ENCODE results near the gene S1PR4. TPM values are rescaled to one million over a fixed set of nuclear protein-coding genes. Genes with fewer than 3 reads are reported as not detected.

Gene S1PR4
- total RNA-seq, 1 experiment from 2014 or later = 0.28 TPM

DNA sequence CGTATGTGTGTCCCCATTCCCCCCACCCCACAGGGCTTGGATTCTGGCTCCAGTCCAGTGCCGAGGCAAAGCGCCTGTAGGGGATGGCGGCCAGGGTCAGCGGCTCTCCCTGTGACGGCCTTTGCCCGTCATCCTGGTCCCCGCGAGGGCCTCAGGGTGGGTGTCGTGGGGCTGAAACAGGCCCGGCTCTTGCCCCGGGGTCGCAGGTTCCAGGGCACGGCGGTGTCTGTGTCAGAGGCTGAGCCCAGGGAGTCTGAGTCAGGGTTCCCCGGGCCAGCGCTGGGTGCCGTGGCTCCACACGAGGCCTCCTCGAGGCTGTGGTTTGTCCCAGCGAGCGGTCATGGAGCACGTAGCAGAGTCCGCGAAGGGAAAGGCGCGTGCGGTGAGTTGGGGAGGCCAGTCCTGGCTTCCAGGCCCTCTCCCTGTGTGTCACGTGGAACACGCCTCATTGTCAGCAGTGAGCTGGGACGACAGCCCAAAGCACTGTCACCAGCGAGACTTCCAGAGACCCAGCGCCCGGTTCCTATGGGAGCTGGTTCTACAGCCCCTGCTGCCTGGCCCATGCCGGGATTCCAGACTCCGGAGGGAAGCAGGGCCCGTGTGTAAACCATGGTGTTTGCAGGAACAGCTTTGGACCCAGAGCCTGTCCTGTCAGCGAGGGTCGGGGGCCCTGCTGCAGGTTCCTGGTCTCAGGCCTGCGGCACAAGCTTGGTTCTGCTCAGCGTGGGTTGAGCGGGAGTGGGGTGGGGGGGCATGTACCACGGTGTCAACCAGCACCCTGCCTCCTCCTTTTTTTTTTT lies 20.5 kb downstream of the S1PR4 start:
- ChIA-PET CTCF (interaction anchor here (0.9 to 1.3 kb wide), 2 partner anchors 11 to 25 kb away, joined by 3 to 4 read pairs; partner anchors contain the start of gene CELF5), POLR2A (no interaction called here)
- peaks cover 7% of the 10 kb centered on the region for H3K36me3 Mint-ChIP-seq
- H3K4me1 Mint-ChIP-seq = no peaks in the 10 kb centered on the region
- H3K27me3 Mint-ChIP-seq (ENCODE audit: low read depth) = no peaks in the 10 kb centered on the region
- ATAC-seq (no peak; the same call in 1 of the 2 replicates), DNase-seq (ENCODE audit: low spot score) (no peak)
- no peak overlapping the region for H3K27ac Mint-ChIP-seq
- TF ChIP-seq TEAD4 (CRISPR knock-in tag; IDR thresholded peaks at IDR 0.05) (no peak), SMAD3 (CRISPR knock-in tag; IDR thresholded peaks at IDR 0.05; ENCODE audit: borderline replicate concordance) (no peak)
- TF ChIP-seq, protein P1, sequence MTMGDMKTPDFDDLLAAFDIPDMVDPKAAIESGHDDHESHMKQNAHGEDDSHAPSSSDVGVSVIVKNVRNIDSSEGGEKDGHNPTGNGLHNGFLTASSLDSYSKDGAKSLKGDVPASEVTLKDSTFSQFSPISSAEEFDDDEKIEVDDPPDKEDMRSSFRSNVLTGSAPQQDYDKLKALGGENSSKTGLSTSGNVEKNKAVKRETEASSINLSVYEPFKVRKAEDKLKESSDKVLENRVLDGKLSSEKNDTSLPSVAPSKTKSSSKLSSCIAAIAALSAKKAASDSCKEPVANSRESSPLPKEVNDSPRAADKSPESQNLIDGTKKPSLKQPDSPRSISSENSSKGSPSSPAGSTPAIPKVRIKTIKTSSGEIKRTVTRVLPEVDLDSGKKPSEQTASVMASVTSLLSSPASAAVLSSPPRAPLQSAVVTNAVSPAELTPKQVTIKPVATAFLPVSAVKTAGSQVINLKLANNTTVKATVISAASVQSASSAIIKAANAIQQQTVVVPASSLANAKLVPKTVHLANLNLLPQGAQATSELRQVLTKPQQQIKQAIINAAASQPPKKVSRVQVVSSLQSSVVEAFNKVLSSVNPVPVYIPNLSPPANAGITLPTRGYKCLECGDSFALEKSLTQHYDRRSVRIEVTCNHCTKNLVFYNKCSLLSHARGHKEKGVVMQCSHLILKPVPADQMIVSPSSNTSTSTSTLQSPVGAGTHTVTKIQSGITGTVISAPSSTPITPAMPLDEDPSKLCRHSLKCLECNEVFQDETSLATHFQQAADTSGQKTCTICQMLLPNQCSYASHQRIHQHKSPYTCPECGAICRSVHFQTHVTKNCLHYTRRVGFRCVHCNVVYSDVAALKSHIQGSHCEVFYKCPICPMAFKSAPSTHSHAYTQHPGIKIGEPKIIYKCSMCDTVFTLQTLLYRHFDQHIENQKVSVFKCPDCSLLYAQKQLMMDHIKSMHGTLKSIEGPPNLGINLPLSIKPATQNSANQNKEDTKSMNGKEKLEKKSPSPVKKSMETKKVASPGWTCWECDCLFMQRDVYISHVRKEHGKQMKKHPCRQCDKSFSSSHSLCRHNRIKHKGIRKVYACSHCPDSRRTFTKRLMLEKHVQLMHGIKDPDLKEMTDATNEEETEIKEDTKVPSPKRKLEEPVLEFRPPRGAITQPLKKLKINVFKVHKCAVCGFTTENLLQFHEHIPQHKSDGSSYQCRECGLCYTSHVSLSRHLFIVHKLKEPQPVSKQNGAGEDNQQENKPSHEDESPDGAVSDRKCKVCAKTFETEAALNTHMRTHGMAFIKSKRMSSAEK (CRISPR knock-in tag; IDR thresholded peaks at IDR 0.05; ENCODE audit: borderline replicate concordance) = no peak
- TF ChIP-seq, protein P2, sequence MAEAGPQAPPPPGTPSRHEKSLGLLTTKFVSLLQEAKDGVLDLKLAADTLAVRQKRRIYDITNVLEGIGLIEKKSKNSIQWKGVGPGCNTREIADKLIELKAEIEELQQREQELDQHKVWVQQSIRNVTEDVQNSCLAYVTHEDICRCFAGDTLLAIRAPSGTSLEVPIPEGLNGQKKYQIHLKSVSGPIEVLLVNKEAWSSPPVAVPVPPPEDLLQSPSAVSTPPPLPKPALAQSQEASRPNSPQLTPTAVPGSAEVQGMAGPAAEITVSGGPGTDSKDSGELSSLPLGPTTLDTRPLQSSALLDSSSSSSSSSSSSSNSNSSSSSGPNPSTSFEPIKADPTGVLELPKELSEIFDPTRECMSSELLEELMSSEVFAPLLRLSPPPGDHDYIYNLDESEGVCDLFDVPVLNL (CRISPR knock-in tag; IDR thresholded peaks at IDR 0.05; ENCODE audit: borderline replicate concordance, low read depth) = no peak
- TF ChIP-seq, protein P3, sequence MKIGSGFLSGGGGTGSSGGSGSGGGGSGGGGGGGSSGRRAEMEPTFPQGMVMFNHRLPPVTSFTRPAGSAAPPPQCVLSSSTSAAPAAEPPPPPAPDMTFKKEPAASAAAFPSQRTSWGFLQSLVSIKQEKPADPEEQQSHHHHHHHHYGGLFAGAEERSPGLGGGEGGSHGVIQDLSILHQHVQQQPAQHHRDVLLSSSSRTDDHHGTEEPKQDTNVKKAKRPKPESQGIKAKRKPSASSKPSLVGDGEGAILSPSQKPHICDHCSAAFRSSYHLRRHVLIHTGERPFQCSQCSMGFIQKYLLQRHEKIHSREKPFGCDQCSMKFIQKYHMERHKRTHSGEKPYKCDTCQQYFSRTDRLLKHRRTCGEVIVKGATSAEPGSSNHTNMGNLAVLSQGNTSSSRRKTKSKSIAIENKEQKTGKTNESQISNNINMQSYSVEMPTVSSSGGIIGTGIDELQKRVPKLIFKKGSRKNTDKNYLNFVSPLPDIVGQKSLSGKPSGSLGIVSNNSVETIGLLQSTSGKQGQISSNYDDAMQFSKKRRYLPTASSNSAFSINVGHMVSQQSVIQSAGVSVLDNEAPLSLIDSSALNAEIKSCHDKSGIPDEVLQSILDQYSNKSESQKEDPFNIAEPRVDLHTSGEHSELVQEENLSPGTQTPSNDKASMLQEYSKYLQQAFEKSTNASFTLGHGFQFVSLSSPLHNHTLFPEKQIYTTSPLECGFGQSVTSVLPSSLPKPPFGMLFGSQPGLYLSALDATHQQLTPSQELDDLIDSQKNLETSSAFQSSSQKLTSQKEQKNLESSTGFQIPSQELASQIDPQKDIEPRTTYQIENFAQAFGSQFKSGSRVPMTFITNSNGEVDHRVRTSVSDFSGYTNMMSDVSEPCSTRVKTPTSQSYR (CRISPR knock-in tag; IDR thresholded peaks at IDR 0.05) = no peak
- no peaks in the 10 kb centered on the region for H3K9me3 Mint-ChIP-seq
- H3K4me3 Mint-ChIP-seq = no peak overlapping the region

DNA sequence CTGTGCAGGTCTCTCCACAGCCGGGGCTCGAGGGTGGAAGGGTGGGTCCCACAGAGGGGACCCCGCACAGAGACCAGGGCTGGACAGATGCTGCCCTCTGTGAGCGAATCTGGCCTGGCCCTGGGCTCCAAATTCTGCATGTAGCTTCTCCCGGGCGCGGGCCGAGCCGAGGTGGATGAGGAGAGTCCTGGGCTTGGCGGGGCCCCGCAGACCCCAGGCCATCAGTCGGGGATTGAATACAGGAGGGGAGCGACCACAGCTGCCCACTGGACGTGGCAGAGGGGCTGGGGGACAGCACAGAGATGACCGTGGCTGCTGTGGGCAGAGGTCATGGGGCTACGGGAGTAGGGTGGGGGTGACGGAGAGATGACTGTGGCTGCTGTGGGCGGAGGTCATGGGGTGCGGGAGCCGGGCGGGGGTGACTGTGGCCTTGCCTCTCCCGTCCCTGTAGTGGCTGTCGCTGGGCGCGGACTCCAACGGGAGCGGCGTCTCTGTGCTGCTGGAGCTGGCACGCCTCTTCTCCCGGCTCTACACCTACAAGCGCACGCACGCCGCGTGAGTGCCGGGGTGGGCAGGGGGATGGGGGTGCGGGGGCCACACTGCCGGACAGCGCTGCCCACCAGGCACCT lies 22.6 kb downstream of the S1PR4 start:
- Mint-ChIP-seq H3K27me3 (ENCODE audit: low read depth) (no peaks in the 10 kb centered on the region), H3K36me3 (0 out of 2 replicates have a peak, but pooled peaks cover 3% of the 10 kb centered on the region), H3K4me1 (no peaks in the 10 kb centered on the region), H3K4me3 (no peak overlapping the region), H3K9me3 (no peaks in the 10 kb centered on the region), H3K27ac (no peak overlapping the region)
- ChIA-PET POLR2A (no interaction called here), CTCF (interaction anchor here (0.9 kb wide), 1 partner anchor 97 kb away, joined by 3 read pairs; no protein-coding TSS in a partner anchor)
- DNase-seq (ENCODE audit: low spot score) = no peak
- no peak for TF ChIP-seq GABPB1 (CRISPR knock-in tag; IDR thresholded peaks at IDR 0.05)
- TF ChIP-seq, protein P4, sequence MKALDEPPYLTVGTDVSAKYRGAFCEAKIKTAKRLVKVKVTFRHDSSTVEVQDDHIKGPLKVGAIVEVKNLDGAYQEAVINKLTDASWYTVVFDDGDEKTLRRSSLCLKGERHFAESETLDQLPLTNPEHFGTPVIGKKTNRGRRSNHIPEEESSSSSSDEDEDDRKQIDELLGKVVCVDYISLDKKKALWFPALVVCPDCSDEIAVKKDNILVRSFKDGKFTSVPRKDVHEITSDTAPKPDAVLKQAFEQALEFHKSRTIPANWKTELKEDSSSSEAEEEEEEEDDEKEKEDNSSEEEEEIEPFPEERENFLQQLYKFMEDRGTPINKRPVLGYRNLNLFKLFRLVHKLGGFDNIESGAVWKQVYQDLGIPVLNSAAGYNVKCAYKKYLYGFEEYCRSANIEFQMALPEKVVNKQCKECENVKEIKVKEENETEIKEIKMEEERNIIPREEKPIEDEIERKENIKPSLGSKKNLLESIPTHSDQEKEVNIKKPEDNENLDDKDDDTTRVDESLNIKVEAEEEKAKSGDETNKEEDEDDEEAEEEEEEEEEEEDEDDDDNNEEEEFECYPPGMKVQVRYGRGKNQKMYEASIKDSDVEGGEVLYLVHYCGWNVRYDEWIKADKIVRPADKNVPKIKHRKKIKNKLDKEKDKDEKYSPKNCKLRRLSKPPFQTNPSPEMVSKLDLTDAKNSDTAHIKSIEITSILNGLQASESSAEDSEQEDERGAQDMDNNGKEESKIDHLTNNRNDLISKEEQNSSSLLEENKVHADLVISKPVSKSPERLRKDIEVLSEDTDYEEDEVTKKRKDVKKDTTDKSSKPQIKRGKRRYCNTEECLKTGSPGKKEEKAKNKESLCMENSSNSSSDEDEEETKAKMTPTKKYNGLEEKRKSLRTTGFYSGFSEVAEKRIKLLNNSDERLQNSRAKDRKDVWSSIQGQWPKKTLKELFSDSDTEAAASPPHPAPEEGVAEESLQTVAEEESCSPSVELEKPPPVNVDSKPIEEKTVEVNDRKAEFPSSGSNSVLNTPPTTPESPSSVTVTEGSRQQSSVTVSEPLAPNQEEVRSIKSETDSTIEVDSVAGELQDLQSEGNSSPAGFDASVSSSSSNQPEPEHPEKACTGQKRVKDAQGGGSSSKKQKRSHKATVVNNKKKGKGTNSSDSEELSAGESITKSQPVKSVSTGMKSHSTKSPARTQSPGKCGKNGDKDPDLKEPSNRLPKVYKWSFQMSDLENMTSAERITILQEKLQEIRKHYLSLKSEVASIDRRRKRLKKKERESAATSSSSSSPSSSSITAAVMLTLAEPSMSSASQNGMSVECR (CRISPR knock-in tag; IDR thresholded peaks at IDR 0.05; ENCODE audit: borderline replicate concordance) = no peak
- no peak for TF ChIP-seq PRRX2 (CRISPR knock-in tag; IDR thresholded peaks at IDR 0.05)
- TF ChIP-seq JUN (CRISPR knock-in tag; IDR thresholded peaks at IDR 0.05) = no peak
- TF ChIP-seq, protein P5, sequence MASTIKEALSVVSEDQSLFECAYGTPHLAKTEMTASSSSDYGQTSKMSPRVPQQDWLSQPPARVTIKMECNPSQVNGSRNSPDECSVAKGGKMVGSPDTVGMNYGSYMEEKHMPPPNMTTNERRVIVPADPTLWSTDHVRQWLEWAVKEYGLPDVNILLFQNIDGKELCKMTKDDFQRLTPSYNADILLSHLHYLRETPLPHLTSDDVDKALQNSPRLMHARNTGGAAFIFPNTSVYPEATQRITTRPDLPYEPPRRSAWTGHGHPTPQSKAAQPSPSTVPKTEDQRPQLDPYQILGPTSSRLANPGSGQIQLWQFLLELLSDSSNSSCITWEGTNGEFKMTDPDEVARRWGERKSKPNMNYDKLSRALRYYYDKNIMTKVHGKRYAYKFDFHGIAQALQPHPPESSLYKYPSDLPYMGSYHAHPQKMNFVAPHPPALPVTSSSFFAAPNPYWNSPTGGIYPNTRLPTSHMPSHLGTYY (CRISPR knock-in tag; IDR thresholded peaks at IDR 0.05) = no peak
- TF ChIP-seq, protein P6, sequence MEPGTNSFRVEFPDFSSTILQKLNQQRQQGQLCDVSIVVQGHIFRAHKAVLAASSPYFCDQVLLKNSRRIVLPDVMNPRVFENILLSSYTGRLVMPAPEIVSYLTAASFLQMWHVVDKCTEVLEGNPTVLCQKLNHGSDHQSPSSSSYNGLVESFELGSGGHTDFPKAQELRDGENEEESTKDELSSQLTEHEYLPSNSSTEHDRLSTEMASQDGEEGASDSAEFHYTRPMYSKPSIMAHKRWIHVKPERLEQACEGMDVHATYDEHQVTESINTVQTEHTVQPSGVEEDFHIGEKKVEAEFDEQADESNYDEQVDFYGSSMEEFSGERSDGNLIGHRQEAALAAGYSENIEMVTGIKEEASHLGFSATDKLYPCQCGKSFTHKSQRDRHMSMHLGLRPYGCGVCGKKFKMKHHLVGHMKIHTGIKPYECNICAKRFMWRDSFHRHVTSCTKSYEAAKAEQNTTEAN (CRISPR knock-in tag; IDR thresholded peaks at IDR 0.05) = no peak
- TF ChIP-seq ZNF423 (CRISPR knock-in tag; IDR thresholded peaks at IDR 0.05) = no peak
- TF ChIP-seq, protein P2 (CRISPR knock-in tag; IDR thresholded peaks at IDR 0.05; ENCODE audit: borderline replicate concordance, low read depth) = no peak
- TF ChIP-seq ZNF138 (CRISPR knock-in tag; conservative IDR thresholded peaks at IDR 0.05) = no peak
- TF ChIP-seq SMAD3 (CRISPR knock-in tag; IDR thresholded peaks at IDR 0.05; ENCODE audit: borderline replicate concordance) = no peak
- TF ChIP-seq NFATC4 (CRISPR knock-in tag; IDR thresholded peaks at IDR 0.05) = no peak
- ATAC-seq = no peak
